Neural crest cell (in vitro differentiated cells): ENCODE results near the gene IL1R2. TPM values are rescaled to one million over a fixed set of nuclear protein-coding genes. Genes with fewer than 3 reads are reported as not detected.

Source experiments
- DNase-seq: peaks from one replicate; pipeline ENCODE4 v3.0.0; 2021; ENCODE audit warnings: low read depth, mixed read lengths, low spot score
- H3K27ac Mint-ChIP-seq: one replicate; pipeline ENCODE4 v1.8.0; 2021; ENCODE audit warnings: mild to moderate bottlenecking, mixed read lengths; ENCODE audit not compliant: unreplicated experiment
- H3K27me3 Mint-ChIP-seq: 2 replicates; pipeline ENCODE4 v1.8.0; 2021; ENCODE audit warnings: low read depth, mild to moderate bottlenecking, mixed read lengths
- H3K36me3 Mint-ChIP-seq: 2 replicates; pipeline ENCODE4 v1.8.0; 2021; ENCODE audit warnings: low read depth, mild to moderate bottlenecking, mixed read lengths
- H3K4me1 Mint-ChIP-seq: 2 replicates; pipeline ENCODE4 v1.8.0; 2021; ENCODE audit warnings: mixed read lengths
- H3K4me3 Mint-ChIP-seq: one replicate; pipeline ENCODE4 v1.8.0; 2021; ENCODE audit warnings: mild to moderate bottlenecking, mixed read lengths
- H3K9me3 Mint-ChIP-seq: 2 replicates; pipeline ENCODE4 v1.8.0; 2021; ENCODE audit warnings: mixed read lengths
- CTCF ChIP-seq: fragments of 200-600 bp; sonication (generic); conservative IDR thresholded peaks from 2 replicates; pipeline ENCODE4 v1.5.0; 2021; ENCODE audit warnings: antibody characterized with exemption, mild to moderate bottlenecking
- total RNA-seq: library from RNA; stranded (reverse); gene quantifications from 2 replicates; pipeline ENCODE4 v1.2.1, GENCODE V29; 2021

IL1R2 gene
- total RNA-seq, 1 donor from 2014 or later, result not detected

GRCh38 chr2:102027036-102027980 is 35.5 kb downstream of the IL1R2 start:
- Mint-ChIP-seq H3K9me3 (peaks cover 2% of the 10 kb centered on the region), H3K4me1 (peaks cover 20% of the 10 kb centered on the region), H3K27me3 (no peaks in the 10 kb centered on the region), H3K36me3 (no peaks in the 10 kb centered on the region), H3K4me3 (no peak overlapping the region), H3K27ac (peak overlapping the region; percentile 44)
- TF ChIP-seq CTCF, result no peak
- no peak for DNase-seq

DNA sequence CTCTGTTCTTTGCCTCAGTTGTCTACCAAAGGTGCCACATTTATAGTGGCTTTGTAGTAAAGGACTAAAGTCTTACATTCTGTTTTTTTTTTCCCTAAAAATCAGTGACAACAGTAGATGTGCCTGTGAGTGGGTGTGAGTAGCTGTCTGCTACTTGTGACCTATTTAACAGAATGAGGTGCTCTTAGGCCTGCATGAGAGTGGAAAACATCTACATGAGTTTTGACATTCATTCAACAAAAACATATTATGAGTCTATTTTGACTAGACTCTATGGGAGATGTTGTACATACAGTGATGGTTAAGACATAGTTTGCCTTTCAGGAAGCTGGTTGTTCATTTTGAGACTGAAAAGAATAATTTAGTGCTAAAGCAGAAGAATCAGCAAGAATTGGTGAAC is 36.7 kb downstream of the IL1R2 start:
- DNase-seq, result no peak
- peaks cover 4% of the 10 kb centered on the region for H3K27me3 Mint-ChIP-seq
- H3K4me1 Mint-ChIP-seq, result peaks cover 20% of the 10 kb centered on the region
- TF ChIP-seq CTCF, result no peak
- H3K27ac Mint-ChIP-seq, result no peak overlapping the region
- H3K36me3 Mint-ChIP-seq, result no peaks in the 10 kb centered on the region
- H3K9me3 Mint-ChIP-seq, result peaks cover 6% of the 10 kb centered on the region
- no peak overlapping the region for H3K4me3 Mint-ChIP-seq

GRCh38 chr2:102029405-102029804 is 37.6 kb downstream of the IL1R2 start:
- Mint-ChIP-seq H3K27me3 (peaks cover 4% of the 10 kb centered on the region), H3K9me3 (peaks cover 6% of the 10 kb centered on the region), H3K27ac (no peak overlapping the region), H3K4me3 (no peak overlapping the region), H3K36me3 (no peaks in the 10 kb centered on the region), H3K4me1 (peaks cover 20% of the 10 kb centered on the region)
- DNase-seq, result no peak
- no peak for TF ChIP-seq CTCF

DNA sequence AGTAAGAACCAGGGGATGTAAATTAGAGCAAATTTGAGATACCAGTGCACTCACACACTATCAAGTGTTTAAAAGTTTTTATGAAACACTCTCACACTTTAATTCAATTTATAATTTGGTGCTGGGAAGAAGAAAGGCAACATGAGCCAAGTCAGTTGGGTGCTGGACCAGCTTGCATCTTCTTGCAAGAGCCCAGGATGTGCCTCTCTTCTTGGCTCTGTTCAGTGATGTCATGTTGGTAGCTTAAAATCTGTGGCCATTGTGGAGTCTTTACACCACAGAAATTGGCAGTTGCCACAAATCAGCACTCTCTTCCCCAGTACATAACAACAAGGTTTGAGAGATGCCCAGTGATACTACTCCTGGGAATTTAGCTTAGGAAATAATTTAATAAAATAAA is 38.2 kb downstream of the IL1R2 start:
- no peak overlapping the region for H3K4me3 Mint-ChIP-seq

GRCh38 chr2:102030502-102030854 is 38.7 kb downstream of the IL1R2 start:
- Mint-ChIP-seq H3K9me3 (peaks cover 6% of the 10 kb centered on the region), H3K4me3 (no peak overlapping the region), H3K36me3 (no peaks in the 10 kb centered on the region), H3K4me1 (peaks cover 20% of the 10 kb centered on the region), H3K27me3 (peaks cover 4% of the 10 kb centered on the region), H3K27ac (no peak overlapping the region)
- no peak for TF ChIP-seq CTCF
- DNase-seq, result no peak

More for the DNA sequence above, 38.2 kb downstream of the IL1R2 start:
- TF ChIP-seq CTCF, result no peak
- Mint-ChIP-seq H3K4me1 (peaks cover 20% of the 10 kb centered on the region), H3K27me3 (peaks cover 4% of the 10 kb centered on the region), H3K9me3 (peaks cover 6% of the 10 kb centered on the region), H3K27ac (no peak overlapping the region), H3K36me3 (no peaks in the 10 kb centered on the region)
- no peak for DNase-seq
